GM18511 (cell line): ENCODE data around the gene EARS2.
"Not testable (repeated sequence)": the region's sequence is repeated elsewhere in the genome, so short reads cannot be mapped to it uniquely, and the experiment has no call there.

Experiments used
- ATAC-seq: cut with Tn5 transposase; IDR thresholded peaks from one replicate; pipeline ENCODE4 v1.9.1; 2021; ENCODE audit warnings: mild to moderate bottlenecking, moderate library complexity; ENCODE audit not compliant: unreplicated experiment

Gene EARS2

GRCh38 chr16:23528644-23529310, 28.4 kb downstream of the EARS2 start:
- ATAC-seq = no peak

DNA sequence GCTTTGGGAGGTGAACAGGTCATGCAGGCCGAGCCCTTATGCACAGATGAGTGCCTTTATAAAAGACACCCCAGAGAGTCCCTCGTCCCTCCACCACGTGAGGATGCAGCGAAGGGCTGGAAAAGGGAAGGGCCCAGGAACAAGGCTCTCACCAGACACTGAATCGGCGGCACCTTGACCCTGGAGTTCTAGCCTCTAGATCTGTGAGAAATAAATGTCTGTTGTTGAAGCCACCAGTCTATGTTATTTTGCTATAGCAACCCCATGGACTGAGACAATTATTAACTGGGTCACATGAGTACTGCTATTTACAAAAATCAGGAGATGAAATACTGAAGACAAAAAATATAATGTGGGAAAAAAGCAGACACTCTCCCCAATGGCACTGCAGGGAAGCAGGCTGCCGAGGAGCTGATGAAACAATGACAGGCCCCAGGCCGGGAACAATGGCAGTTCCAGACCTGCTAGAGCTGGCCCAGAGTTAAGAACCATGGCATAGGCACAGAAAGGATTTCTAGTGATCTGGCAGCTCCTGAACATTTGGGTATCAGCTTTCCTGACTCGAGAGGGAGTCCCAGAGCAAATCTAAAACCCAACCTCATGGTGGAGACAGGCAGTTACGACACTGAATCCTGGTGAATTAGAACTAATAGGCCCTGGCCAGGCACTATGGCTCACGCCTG, 29.0 kb downstream of the EARS2 start:
- no peak for ATAC-seq

GRCh38 chr16:23524886-23525285, 32.3 kb downstream of the EARS2 start:
- no peak for ATAC-seq

- no peak for ATAC-seq
Observed at GRCh38 chr16:23523876-23524385, 33.2 kb downstream of the EARS2 start.

GRCh38 chr16:23523321-23523720, 33.8 kb downstream of the EARS2 start:
- ATAC-seq = no peak

DNA sequence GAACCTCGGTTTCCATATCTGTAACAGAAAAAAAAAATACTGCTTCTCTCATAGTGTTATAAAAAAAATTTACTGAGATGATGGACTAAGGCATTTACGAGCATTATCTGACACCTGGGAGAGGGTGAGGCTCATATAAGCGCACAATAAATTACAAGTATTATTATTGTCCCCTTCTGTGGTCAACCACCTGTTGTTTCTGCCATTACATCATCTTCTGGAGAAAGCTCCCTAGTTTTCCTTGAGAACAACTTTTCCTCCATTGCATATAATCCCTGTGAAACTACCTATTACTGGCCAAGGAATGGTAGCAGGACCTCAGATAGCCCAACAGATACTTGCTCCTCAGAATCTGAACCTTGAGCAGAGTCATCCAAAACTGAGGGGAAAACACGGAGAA, 35.2 kb downstream of the EARS2 start:
- ATAC-seq = no peak

GRCh38 chr16:23521037-23521743, 36.0 kb downstream of the EARS2 start:
- no peak for ATAC-seq

DNA sequence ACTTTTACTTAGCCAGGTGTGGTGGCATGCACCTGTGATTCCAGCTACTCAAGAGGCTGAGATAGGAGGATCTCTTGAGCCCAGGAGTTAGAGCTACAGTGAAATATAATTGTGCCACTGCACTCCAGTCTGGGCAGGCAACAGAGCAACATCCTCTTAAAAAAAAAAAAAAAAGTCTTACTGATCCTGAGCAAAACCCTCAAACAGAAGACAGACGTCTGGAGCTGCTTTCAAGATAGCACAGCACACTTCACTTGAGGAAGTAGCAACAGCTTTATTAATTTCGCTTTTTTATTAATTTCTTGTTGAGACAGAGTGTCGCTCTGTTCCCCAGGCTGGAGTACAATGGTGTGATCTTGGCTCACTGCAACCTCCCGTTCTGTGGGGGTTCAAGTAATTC, 36.6 kb downstream of the EARS2 start:
- ATAC-seq = no peak

DNA sequence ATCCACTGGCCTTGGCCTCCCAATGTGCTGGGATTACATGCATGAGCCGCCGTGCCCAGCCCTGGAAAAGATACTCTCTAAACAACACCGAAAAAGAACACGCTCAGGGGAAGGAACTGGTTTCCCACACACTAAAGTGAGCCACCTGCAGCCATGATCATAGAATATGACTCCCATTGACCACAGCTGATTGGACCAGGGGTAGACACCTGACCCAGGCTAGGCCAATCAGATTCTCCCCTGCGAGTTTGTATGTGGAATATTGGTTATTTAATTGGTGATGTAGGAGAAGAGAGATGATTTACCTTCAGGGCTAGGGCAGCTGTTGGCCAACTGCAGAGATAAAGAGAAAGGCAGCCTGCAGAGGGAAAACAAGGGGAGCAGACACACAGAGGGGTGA, 37.9 kb downstream of the EARS2 start:
- ATAC-seq = no peak

GRCh38 chr16:23518435-23518891, 38.7 kb downstream of the EARS2 start:
- ATAC-seq = no peak

DNA sequence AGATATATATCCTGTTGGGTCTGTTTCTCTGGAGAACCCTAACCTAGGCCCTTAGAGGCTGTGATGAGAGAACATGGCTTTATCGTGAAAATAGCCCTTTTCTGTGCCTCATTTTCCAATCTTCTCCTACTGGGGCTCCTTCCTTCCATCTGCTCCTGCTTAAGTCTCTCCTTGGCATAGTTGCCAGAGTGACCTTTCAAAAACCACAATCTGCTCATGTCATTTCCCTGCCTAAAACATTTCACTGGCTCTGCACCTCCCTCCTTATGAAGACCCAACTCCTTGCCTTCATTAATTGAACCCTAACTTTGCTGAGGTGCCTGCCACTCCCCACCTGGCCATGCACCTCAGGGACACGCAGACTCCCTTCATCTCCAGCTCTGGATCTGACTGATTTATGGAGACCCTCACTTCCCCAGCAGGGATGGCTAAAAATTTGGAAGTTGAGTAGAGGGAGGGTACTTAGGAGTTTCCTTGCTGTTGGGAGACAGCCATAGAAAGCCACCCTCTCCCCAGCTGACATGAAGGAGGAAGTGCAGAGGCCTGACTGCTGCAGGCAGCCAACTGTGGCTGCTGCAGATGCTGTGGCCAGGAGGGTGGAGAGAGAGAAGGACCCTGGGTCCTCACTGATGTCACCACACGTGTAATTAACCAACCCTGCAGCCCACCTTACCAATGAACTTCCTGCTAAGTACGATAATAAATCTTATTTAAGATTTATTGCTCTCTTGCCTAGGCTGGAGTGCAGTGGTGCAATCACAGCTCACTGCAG, 40.6 kb downstream of the EARS2 start:
- no peak for ATAC-seq

- ATAC-seq = no peak
Observed at GRCh38 chr16:23515881-23516280, 41.3 kb downstream of the EARS2 start.

DNA sequence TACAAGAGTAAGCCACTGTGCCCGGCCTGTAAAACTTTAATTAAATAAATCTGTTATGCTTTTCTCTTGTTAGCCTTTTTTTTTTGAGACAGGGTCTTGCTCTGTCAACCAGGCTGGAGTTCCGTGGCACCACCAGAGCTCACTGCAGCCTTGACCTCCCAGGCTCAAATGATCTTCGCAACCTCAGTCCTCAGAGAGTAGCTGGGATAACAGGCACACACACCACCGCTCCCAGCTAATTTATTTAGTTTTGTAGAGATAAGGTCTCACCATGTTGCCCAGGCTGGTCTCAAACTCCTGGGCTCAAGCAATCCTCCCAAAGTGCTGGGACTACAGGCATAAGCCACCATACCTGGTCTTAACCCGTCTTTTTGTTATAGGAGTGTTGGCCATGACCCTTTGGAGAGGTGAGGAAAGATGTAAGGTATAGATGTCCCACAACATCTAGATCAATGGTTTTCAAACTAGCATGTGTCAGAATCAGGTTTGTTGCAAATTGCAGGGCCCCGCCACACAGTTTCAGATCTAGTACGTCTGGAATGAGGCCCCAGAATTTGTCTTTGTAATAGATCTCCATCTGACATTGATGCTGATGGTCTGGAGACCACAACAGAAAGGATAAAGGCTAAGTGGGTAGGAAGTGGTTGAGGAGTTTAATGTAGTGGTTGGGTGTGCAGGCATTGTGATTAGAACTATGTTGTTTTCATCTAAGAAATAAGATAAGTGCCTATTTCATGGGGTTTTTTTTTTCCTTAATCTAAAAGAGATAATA, 42.6 kb downstream of the EARS2 start:
- no peak for ATAC-seq

- no peak for ATAC-seq
Observed at GRCh38 chr16:23512168-23512695, 44.9 kb downstream of the EARS2 start.

DNA sequence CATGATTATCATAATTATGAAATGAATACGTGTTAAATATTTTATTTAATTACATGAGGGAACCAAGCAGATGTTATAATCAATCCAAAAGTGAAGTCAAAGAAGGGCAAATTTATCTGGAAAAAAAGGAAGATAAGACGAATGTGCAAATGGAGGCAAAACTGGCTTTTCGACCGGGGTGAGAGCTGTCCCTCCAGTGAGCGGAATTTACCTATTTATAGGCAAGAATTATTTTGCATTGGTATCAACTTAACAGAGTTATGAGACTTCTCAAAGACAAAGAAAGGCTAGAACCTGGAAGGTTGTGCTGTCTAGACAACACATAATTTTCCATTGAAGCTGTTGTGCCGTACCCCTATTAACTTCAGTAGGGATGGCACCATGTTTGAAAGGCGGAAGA, 45.4 kb downstream of the EARS2 start:
- ATAC-seq = no peak

DNA sequence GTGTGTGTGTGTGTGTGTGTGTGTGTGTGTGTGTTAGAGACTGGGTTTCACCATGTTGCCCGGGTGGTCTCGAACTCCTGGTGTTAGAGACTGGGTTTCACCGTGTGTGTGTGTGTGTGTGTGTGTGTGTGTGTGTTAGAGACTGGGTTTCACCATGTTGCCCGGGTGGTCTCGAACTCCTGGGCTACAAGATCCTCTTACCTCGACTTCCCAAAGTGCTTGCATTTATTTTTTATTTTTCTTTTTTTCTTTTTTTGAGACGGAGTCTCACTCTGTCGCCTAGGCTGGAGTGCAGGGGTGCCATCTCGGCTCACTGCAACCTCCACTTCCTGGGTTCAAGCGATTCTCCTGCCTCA, 46.3 kb downstream of the EARS2 start:
- ATAC-seq = not testable (repeated sequence)

DNA sequence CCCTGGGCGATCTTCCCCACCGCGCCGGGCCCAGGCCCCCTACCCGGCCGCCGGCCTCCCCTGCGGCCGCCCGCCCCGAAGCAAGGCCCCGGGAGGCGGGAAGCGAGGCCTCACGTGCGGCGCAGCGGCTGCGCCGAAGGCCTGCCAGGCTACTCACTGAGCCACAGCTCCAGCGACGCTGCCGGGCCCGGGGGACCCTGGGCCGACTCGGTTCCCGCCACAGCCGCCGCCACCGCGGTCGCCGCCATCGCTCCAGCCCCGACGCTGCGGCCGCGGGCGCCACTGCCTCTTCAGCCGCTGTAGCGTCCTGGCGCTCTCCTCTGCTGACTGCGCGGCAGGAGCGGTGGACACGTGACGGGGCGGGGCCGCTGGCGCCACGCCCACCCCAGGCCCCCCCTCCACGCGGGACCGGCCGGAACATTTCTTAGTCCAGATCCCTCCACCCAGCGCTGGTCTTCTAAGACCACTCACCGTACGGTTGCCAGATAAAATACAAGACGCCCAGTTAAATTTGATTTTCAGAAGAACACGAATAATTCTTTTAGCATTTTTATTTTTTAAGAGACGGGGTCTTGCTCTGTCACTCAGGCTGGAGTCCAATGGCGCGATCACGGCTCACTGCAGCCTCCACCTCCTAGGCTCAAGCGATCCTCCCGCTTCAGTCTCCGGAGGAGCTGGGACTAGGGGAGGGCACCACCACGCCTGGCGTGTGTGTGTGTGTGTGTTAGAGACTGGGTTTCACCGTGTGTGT, 46.8 kb downstream of the EARS2 start, which contains the start of gene GGA2:
Gene GGA2, minus strand, starts transcription at position 331 of the 751 bp plus-strand sequence. Its CDS starts 83 bp downstream, at position 248.
- ATAC-seq = peak; percentile 77

DNA sequence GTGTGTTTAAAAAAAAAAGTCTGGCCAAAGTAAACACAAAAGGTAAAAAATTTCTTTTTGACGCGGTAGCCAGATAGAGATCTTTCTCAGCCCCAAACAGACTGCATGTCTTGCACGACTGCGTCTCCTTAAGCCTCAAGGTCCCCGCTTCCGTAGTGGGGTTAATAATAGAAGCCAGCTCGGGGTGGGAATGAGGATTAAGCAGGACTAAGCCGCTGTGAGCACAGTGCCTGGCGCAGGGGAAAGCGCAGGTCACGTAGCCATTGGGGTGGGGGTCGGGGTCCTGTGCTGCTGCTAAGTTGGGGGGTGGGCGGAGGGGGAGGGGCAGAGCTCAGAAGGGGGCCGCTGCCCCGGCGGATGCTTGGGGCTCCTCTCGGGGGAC, 47.4 kb downstream of the EARS2 start:
- peak; percentile 17 for ATAC-seq

GRCh38 chr16:23509441-23509754, 47.8 kb downstream of the EARS2 start:
- no peak for ATAC-seq
